DMS114 treated with DMSO at 0.1 percent for 48 hours (cell line): ENCODE results near the gene TEX2.

Experiments used
- DNase-seq: peaks from one replicate; lab custom pipeline; 2025; ENCODE audit not compliant: unreplicated experiment; lab: John Stamatoyannopoulos, UW

Gene TEX2

DNA sequence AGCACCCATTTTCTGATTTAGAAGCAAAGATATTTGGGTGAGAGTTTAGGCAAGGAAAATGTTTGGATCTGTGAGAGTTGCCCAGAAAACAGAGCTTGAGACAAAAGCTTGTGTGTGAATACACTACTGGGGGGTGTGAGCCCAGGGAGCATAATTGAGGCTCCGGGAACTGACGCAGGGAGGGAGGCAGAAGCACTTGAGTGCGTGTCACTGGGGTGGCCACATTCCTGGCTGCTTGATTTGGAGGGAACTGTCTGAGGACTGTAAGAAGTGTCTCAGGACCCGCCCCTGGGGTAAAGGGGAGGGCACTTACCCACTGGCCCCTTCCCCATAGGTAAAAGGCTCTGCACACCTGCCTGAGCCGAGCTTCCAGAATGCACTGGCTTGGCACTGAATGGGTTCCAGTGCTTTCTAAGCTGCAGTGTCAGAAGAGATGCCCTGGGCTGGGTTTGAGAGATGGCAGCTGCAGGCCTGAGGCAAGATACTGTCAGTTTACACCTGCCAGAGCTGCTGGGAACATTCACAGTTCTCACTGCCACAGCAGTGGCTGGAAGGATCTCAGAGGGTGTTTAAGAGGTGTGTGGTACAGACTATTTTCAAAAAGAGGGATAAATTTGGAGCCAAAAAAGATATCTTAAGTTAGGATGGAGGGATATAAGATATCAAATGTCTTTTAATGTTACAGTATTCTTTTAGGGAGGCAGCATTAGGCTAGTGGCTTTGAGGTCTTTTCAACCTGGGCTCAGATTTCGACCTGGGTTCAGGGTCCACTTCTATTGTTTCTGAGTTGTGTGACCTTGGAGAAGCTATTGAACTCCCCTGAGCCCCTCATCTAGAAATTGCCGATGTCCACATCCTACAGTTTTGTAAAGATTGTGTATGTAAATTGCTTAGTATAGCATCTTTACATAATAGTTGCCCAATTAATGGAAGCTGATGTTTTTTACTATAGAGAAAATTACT is 6.9 kb upstream of the TEX2 start:
- DNase-seq: no peak

DNA sequence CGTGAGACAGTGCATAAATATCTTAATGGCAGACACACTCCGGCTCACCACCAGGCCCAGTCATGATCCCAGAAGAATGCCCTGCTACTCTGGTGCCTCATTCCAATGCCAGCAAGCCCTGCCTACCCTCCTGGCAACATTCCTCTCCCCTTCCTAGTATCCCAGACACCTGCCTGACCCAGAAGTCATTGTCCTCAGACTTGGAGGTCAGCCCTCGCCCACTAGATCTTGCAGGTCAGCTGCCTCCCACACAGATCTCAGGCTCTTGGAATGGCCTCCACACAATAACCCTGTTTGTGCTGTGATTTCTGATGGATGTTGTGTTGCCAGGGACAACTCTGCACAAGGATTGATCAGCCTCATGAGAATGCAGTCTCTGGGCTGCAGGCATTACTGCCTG is 1.8 kb upstream of the TEX2 start:
- no peak for DNase-seq

DNA sequence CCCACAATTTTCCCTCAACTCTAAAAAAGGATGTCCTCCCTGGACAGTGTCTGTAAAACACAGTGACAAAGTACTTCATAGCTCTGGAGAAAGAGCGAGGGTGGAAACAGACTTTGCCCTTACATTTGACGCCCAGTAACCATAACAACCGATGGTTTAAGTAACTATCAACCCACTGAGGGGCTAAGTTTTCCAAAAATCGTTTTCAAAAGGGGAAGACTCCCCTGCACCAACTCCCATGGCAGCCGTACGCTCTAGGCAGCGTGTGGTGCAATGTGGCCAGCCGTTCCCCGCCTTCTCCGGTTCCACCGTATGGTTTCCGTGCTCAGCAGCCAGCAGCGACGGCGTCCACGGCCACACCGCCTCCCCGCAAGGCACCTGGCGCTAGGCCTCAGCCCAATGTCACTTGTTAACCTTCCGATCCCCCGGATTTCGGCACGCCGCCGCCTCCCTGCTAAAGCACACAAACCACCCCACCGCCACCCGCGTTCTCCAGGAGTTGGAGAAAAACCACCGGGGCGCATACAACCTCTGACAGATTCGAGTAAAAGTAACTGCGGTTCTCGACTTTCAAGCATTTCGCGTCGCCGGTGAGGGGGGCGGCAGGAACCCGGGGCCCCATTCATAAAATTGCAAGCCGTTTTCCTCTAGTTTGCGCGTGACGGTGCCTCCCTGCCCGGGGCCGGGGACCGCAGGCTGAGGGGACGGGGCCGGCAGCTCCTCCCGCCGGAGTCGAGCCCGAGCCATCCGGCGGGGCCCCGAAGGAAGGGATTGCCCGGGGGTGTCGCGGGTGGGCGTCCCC is 661 bp downstream of the TEX2 start:
- no peak for DNase-seq

DNA sequence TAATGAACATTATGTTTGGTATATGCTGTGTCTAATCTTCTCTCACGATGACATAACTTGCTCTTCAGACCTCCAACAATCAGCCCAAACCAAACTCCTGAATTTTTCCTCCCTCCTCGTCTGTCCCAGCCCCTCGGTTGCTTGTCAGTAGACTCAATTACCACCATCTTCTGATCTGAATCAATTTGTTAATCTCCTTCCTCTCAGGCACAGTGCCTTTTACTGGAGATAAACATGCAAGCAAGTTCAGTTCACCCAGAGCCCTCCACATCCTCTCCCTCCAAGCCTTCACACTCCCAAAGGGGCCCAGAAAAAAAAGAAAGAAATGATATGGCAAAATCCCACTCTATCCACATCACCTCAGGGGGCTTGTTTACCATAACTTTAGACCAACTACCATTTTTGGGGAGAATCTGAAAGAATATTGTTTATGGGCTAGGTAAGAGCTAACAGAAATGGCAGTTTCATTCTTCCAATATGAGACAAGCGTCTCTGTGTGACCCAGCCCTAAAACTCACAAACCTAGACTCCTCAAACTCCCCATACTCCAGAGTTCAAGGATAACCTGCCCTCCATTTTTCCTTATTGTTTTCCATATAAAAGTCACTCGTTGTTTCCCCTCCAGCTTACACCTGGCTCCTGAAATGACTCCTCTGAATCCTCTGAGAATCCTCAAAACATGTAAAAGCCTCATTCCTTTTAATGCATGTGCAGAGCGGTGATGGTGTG is 1.5 kb downstream of the TEX2 start:
- no peak for DNase-seq

DNA sequence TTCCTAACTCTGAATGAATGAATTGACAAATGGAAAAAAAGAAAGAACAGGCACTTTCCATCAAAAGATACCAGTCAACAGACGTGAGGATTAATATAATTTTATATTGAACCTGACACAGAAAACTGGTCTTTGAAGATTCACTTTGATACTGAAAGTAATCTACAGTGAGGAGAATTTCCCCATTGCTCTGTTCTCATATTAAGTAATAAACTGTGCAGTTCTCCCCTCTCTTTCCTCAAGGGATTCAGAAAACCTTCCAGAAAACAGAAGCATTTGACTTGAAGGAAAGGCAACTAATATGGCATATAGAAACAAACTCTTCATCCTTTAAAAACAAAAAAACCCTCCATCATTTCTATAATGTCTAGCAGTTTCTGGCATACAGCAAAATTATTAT is 2.2 kb downstream of the TEX2 start:
- DNase-seq: no peak

DNA sequence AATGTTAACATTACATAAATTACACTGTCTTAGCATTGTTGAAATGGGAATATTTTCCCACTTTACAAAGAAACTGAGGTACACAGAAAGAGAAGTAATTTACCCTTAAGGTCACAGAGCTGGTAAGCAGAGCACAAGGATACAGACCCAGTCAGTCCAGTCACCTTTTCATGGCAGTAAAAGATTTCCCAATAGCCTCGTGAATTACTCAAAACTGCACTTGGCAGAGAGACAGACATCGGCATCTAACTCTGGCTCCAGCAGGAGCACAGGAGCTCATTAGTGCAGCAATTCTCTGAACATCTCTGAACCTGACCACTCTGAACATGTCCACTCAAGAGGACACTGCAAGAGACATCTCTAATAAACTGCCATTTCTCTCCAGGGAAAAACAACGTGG is 3.1 kb downstream of the TEX2 start:
- DNase-seq: no peak

DNA sequence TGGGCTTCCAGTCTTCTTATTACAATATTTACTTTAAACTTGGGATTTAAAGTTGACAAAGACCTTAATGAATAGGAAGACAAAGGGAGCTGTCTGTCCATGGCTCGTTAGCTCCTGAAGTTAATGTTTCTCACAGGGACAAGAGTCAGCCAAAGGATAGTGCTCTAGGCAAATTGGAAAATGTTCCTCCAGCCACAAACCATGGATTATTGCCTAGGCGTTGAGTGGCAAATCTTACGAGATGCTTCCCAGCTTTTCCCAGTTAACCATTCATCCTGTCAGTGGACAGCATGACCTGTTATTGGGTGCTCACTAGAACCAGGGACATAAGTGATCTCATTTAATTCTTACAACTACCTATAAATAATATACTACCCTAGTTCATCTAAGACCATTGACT is 3.6 kb downstream of the TEX2 start:
- DNase-seq: no peak

DNA sequence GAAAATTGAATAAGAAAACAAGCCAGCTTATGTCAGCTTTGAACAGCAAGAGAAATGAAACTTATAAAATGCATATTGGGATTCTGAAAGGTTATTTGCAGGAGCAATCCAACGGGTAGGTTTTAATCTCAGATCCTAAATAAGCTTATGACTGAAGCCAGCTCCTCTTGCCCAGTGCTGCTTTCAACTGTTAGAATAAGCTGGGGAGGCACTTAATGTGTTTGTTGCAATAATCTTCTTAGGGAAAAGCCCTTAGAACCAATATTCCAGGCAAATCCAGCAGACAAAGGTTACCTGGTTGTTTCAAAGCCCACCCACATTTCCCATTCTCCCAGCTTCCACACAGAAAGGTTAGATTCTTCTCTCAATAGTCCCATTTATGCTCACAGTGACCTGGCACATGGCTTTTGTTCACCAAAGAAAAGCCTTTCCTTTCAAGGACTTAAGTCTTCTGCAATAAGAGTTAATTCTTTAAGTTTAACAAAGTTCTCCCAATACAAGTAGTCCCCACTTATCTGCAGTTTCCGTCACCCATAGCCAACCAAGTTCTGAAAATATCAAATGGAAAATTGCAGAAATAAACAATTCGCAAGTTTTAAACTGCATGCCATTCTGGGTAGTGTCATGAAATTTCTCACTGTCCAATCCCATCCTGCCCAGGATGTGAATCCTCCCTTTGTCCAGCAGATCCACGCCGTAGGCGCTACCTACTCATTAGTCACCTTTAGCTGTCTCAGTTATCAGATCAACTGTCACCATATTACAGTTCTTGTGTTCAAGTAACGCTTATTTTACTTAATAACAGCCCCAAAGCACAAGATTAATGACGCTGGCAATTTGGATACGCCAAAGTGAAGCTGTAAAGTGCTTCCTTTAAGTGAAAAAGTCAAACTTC is 5.9 kb downstream of the TEX2 start:
- DNase-seq: no peak

DNA sequence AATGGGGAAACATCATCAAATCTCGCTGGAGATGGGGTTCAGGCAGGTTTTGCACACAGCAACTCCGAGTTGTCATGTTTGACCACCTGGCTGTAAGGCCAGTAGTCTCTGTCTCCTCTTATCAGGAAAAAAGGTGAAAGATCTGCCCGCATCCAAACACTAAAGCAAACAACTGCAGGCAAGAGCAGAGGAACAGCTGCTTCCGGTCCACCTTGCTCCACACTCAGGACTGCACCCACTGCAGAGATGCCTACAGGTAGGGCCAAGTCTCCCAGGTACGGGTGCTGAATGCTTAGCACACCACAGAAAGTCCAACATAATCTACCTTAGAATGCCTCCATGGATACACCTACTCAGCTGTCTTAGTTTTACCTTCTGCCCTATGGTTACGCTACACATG is 7.3 kb downstream of the TEX2 start:
- no peak for DNase-seq

DNA sequence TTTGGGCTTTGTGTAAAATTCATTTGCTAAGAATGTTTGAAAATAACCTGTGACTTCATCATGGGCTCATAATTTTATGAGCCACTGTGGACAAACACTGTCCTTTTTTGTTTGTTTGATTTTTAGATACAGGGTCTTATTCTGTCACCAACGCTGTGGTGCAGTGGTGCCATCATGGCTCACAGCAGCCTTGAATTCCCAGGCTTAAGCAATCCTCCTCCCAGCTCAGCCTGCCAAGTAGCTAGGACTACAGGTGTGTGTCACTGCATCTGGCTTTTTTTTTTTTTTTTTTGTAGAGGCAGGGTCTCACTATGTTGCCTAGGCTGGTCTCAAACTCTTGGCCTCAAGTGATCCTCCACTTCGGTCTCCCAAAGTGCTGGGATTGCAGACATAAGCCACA is 8.3 kb downstream of the TEX2 start:
- DNase-seq: no peak

DNA sequence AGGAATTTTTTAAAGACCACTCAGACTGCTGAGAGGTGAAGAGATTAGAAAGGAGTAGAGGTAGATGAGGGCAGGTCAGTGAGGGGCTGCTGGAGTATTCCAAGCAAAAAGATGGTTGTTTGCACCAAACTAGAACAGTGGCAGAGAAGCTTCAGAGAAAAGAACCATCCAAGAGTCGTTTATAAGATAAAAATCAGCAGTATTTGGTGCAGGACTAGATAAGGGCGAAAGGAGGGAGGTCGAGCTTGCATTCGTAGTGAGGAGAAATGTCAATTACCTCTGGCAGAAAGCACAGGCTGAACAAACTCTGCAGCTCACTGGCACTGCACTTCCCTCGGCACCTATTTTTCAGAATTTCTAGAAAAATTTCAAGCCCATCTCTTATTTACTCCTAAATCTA is 9.6 kb downstream of the TEX2 start:
- DNase-seq: no peak

DNA sequence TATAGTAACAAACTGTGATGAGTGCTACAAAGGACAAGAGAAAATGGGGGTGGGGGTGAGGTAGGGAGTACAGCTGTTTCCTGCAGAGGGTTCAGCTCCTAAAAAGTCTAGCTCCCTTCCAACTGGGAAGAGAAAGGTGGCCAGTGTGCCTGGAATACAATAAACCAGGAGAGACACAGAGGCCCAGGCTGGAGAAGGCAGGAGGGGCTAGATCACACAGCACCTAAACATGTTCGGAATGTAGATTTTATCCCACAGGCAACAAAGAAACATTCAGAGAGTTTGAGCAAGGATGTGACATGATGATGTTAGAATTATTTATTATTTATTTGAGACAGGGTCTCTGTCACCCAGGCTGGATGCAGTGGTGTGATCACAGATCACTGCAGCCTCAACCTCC is 10.2 kb downstream of the TEX2 start:
- DNase-seq: no peak

DNA sequence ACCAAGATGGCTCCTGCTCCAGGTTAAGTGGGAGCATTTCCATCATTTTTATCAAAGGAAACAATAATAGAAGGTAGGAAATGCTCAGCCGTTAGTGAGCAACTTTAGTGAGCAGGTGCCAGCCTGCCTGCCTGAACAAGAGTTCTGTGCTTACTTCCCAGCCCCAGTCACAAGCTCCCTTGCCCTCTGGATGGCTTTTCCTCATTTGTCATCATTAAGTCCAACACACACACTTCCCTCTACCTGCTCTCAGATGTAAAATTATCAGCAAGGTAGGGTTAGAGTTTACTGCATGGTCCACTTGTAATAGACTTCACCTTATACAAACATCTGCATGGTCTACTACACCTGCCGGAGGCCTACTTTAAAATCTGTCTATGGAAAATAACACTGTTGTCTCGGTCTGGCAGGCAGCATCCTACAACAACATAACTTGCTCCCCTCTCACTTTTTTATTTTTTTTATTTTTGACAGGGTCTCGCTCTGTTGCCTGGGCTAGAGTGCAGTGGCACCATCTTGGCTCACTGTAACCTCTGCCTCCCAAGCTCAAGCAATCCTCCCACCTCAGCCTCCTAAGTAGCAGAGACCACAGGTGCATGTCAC is 12.7 kb downstream of the TEX2 start:
- no peak for DNase-seq

DNA sequence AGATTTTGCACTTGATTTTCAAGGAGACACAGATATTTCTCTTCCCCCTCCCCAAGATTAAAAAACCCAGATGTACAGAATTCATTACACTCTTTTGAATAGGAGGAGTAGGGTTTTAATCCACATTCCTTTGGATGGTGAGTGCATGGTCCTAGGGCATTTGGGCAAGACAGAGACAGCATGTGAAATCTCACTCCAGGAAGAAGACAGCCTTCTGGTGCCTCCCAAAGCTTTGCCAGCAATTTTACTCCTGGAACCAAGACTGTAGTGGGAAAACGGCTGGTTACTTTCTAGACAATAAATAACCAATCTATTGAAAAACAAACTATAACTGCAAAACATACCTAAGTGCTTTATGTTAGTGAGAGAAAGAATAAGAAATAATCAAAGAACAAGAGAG is 15.2 kb downstream of the TEX2 start:
- no peak for DNase-seq

DNA sequence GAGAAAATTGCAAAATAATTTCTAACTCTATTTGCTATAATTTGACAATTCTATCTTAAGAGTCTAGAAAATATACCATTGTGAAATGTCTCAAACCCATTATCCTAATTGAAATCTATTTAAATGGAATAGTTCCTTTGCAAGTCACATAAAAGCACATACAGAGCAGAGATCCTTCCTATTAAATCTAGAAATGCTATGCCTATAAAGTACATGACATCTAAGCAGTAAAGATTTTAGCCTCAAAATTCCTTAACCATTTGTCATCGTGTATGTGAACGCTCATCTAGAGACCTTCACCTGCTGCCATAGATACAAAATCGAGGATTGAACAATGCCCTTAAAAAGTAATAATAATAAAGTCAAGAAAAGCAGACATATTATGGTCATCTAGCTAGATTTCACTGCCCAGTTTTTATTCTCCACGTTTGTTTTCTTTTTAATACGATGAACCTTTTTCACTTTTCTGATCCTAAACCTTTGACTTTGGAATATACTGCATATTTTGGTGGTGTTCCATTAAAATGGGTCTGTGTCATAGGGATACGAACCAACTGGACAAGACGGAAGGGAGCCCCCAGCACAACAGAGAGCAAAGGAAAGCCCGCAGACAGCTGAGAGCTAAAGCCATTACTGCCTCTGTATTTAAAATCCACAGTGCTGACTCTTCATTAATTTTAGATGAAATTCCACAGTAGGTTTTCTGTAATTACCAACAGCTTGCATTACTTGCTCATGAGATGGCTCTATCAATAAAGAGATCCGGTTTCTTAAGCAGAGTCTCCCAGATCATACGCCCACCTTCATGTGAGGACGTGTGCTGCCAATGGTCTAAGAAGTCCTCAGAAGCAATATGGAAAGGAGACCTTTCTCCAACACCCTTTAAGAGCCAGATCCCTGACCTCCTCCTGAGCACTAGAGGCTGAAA is 17.6 kb downstream of the TEX2 start:
- no peak for DNase-seq

DNA sequence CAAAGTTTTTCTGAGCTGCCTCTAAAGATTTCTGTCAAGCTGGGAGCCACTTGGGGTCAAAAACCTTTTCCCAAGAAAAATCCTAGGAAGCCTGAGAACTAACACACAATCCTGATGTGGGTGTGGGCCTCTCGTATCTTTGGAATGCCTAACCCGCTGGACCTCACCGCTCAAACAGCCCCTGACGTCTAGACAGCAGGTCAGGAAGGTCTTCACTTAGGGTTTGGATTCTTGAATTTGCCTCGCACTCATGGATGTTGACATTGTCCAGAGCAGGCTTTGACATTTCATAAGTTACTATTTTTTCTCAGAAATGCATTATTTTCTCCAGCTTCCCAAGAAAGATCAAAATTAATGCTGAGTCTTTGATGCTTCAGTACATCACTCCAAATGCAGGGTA is 18.9 kb downstream of the TEX2 start:
- DNase-seq: no peak

DNA sequence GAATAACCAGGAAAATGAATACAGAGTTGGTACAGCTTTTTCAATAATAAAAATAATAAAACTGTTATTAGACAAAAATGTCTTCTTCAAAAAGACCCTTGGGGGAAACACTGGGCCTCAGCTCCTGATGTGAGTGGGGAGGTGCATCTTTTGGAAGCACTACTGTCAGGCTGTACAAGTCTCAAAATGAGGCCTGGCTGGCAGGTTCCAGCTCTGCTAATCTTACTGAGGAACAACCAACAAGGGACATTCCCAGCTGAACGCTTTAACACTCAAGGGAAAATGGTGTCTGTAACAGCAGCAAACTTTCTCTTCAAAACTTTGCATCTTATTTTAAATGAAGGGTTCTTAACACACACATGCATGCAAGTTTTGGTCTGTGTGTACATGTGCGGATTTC is 19.7 kb downstream of the TEX2 start:
- DNase-seq: no peak

DNA sequence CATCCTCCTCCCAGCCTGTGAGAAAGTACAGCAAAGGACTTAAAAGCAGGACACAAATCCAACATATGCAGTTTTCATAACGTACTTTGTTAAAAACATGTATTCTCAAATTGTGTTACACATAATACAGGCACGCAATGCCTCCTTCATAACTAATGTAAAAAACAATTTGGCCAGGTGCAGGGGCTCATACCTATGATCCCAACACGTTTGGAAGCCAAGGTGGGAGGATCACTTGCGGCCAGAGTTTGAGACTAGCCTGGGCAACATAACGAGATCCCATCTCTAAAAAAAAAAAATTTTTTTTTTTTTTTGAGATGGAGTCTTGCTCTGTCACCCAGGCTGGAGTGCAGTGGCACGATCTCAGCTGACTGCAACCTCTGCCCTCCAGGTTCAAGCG is 20.4 kb downstream of the TEX2 start:
- DNase-seq: no peak

DNA sequence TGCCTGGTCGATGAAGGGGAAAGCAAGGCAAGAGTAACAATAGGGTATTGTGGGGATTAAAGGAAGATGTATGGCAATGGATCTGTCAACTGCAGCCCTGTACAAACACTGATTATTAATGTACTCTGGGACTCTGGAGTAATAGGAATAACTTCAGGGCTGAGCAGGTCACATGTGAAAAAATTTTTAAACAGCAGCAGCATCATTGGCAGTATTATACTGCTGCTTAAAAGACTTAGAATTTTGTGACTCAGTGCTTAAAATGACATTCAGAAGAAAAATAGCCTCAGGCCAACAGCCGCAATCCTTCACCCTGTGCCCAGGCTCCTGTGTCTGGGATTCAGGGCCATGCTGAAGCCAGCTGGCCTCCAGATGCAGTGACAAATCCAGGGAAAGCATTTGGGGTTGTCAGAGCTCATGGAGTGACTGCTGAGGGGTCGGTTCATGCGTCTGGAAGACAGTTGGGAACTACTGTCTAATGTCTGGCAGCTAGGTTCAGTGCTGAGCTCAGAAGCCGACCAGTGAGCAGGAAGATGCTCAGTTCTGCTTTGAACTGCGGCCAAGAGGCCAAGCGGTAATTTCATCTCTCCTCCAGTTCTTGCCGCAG is 22.2 kb downstream of the TEX2 start:
- no peak for DNase-seq
